WTC11 (cell line): Measurements from ENCODE around the gene SOCS7. TPM values are rescaled to one million over a fixed set of nuclear protein-coding genes. Genes with fewer than 3 reads are reported as not detected.

ENCODE experiments used
- ATAC-seq: fragments of 200-7000 bp; cut with Tn5 transposase; 2 replicates; pipeline ENCODE4 v1.10.0; 2021; ENCODE audit warnings: mild to moderate bottlenecking, moderate library complexity
- CTCF ChIA-PET: fragments of 300-600 bp; sonication (Branson Sonifier 250); formaldehyde crosslinking; loops from one replicate; lab custom pipeline; 2021; ENCODE audit warnings: antibody characterized with exemption; lab: Charles Lee
- POLR2A ChIA-PET: fragments of 350-600 bp; sonication (Branson Sonifier 250); formaldehyde crosslinking; loops from one replicate; lab custom pipeline; 2021; ENCODE audit warnings: antibody characterized with exemption; lab: Charles Lee
- DNase-seq: peaks from one replicate; pipeline ENCODE4 v3.0.0; 2021; ENCODE audit warnings: low spot score
- H3K27ac Mint-ChIP-seq: 2 replicates; pipeline ENCODE4 v1.8.0; 2021; ENCODE audit warnings: mixed read lengths
- H3K27me3 Mint-ChIP-seq: 2 replicates; pipeline ENCODE4 v1.8.0; 2021; ENCODE audit warnings: low read depth, mild to moderate bottlenecking, moderate library complexity, mixed read lengths
- H3K36me3 Mint-ChIP-seq: 2 replicates; pipeline ENCODE4 v1.8.0; 2021; ENCODE audit warnings: mixed read lengths
- H3K4me1 Mint-ChIP-seq: 2 replicates; pipeline ENCODE4 v1.8.0; 2022; ENCODE audit warnings: mixed read lengths
- H3K4me3 Mint-ChIP-seq: 2 replicates; pipeline ENCODE4 v1.8.0; 2021; ENCODE audit warnings: mild to moderate bottlenecking, moderate library complexity, mixed read lengths
- H3K9me3 Mint-ChIP-seq: 2 replicates; pipeline ENCODE4 v1.8.0; 2021; ENCODE audit warnings: mixed read lengths
- CBFB ChIP-seq: sonication (generic); formaldehyde crosslinking; IDR thresholded peaks from 2 replicates; pipeline ENCODE4 v1.8.1; 2022; ENCODE audit warnings: mild to moderate bottlenecking, low read depth, missing genetic modification reagents
- FOXJ3 ChIP-seq: sonication (generic); formaldehyde crosslinking; IDR thresholded peaks from 2 replicates; pipeline ENCODE4 v1.9.0; 2021; ENCODE audit warnings: missing genetic modification reagents, mild to moderate bottlenecking, borderline replicate concordance
- FOXK1 ChIP-seq: sonication (generic); formaldehyde crosslinking; IDR thresholded peaks from 2 replicates; pipeline ENCODE4 v1.8.0; 2022; ENCODE audit warnings: mild to moderate bottlenecking, moderate library complexity, missing genetic modification reagents
- SOX15 ChIP-seq: fragments of 250-450 bp; sonication (Bioruptor Pico); IDR thresholded peaks from 2 replicates; pipeline ENCODE4 v1.9.0; 2021; ENCODE audit warnings: mild to moderate bottlenecking
- TP53 ChIP-seq: sonication (generic); formaldehyde crosslinking; IDR thresholded peaks from 2 replicates; pipeline ENCODE4 v1.8.1; 2023; ENCODE audit warnings: mild to moderate bottlenecking, missing genetic modification reagents
- ZNF219 ChIP-seq: sonication (generic); formaldehyde crosslinking; IDR thresholded peaks from 2 replicates; pipeline ENCODE4 v1.8.0; 2023; ENCODE audit warnings: missing genetic modification reagents, mild to moderate bottlenecking, borderline replicate concordance
- ZNF263 ChIP-seq: sonication (generic); formaldehyde crosslinking; IDR thresholded peaks from 2 replicates; pipeline ENCODE4 v1.8.1; 2022; ENCODE audit warnings: low read depth, mild to moderate bottlenecking, moderate library complexity, missing genetic modification reagents
- ZNF671 ChIP-seq: fragments of 250-450 bp; sonication (Bioruptor Pico); IDR thresholded peaks from 2 replicates; pipeline ENCODE4 v1.8.0; 2021; ENCODE audit warnings: mild to moderate bottlenecking
- total RNA-seq: library from RNA; stranded (reverse); gene quantifications from 3 replicates; pipeline ENCODE4 v1.2.3, GENCODE V29; 2021
- TF ChIP-seq, protein P1 (sequence below): fragments of 250-450 bp; sonication (Bioruptor Pico); IDR thresholded peaks from 2 replicates; pipeline ENCODE4 v1.9.0; 2021; ENCODE audit warnings: mild to moderate bottlenecking, borderline replicate concordance
- TF ChIP-seq, protein P2 (sequence below): sonication (generic); formaldehyde crosslinking; IDR thresholded peaks from 2 replicates; pipeline ENCODE4 v1.8.0; 2022; ENCODE audit warnings: mild to moderate bottlenecking, missing genetic modification reagents
- TF ChIP-seq, protein P3 (sequence below): sonication (generic); formaldehyde crosslinking; IDR thresholded peaks from 2 replicates; pipeline ENCODE4 v1.8.1; 2022; ENCODE audit warnings: mild to moderate bottlenecking, missing genetic modification reagents, moderate library complexity, borderline replicate concordance
- TF ChIP-seq, protein P4 (sequence below): fragments of 250-450 bp; sonication (Bioruptor Pico); IDR thresholded peaks from 2 replicates; pipeline ENCODE4 v2.1.2; 2022; ENCODE audit warnings: mild to moderate bottlenecking, moderate library complexity
- TF ChIP-seq, protein P5 (sequence below): sonication (generic); formaldehyde crosslinking; IDR thresholded peaks from 2 replicates; pipeline ENCODE4 v1.8.0; 2023; ENCODE audit warnings: mild to moderate bottlenecking, missing genetic modification reagents
- TF ChIP-seq, protein P6 (sequence below): fragments of 250-450 bp; sonication (Bioruptor Pico); IDR thresholded peaks from 2 replicates; pipeline ENCODE4 v1.8.0; 2021; ENCODE audit warnings: mild to moderate bottlenecking
- TF ChIP-seq, protein P7 (sequence below): sonication (generic); formaldehyde crosslinking; IDR thresholded peaks from 2 replicates; pipeline ENCODE4 v1.8.0; 2022; ENCODE audit warnings: missing genetic modification reagents

SOCS7 gene
- total RNA-seq, 1 experiment from 2014 or later = 33.6 TPM

DNA sequence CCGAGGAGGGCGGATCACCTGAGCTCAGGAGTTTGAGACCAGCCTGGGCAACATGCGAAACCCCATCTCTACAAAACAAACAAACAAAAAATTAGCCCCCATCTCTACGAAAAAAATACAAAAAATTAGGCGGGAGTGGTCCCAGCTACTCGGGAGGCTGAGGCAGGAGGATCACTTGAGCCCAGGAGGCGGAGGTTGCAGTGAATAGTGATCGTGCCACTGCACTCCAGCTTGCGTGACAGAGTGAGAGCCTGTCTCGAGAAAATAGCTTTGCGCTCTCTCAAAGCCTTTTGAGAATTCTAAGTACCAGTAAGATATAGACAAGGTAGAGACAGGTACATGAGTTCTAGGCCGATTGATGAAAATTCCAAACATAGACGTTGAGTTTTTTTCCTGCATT, 2.0 kb downstream of the SOCS7 start (continued):
- TF ChIP-seq, protein P1, sequence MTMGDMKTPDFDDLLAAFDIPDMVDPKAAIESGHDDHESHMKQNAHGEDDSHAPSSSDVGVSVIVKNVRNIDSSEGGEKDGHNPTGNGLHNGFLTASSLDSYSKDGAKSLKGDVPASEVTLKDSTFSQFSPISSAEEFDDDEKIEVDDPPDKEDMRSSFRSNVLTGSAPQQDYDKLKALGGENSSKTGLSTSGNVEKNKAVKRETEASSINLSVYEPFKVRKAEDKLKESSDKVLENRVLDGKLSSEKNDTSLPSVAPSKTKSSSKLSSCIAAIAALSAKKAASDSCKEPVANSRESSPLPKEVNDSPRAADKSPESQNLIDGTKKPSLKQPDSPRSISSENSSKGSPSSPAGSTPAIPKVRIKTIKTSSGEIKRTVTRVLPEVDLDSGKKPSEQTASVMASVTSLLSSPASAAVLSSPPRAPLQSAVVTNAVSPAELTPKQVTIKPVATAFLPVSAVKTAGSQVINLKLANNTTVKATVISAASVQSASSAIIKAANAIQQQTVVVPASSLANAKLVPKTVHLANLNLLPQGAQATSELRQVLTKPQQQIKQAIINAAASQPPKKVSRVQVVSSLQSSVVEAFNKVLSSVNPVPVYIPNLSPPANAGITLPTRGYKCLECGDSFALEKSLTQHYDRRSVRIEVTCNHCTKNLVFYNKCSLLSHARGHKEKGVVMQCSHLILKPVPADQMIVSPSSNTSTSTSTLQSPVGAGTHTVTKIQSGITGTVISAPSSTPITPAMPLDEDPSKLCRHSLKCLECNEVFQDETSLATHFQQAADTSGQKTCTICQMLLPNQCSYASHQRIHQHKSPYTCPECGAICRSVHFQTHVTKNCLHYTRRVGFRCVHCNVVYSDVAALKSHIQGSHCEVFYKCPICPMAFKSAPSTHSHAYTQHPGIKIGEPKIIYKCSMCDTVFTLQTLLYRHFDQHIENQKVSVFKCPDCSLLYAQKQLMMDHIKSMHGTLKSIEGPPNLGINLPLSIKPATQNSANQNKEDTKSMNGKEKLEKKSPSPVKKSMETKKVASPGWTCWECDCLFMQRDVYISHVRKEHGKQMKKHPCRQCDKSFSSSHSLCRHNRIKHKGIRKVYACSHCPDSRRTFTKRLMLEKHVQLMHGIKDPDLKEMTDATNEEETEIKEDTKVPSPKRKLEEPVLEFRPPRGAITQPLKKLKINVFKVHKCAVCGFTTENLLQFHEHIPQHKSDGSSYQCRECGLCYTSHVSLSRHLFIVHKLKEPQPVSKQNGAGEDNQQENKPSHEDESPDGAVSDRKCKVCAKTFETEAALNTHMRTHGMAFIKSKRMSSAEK = no peak
- TF ChIP-seq, protein P2, sequence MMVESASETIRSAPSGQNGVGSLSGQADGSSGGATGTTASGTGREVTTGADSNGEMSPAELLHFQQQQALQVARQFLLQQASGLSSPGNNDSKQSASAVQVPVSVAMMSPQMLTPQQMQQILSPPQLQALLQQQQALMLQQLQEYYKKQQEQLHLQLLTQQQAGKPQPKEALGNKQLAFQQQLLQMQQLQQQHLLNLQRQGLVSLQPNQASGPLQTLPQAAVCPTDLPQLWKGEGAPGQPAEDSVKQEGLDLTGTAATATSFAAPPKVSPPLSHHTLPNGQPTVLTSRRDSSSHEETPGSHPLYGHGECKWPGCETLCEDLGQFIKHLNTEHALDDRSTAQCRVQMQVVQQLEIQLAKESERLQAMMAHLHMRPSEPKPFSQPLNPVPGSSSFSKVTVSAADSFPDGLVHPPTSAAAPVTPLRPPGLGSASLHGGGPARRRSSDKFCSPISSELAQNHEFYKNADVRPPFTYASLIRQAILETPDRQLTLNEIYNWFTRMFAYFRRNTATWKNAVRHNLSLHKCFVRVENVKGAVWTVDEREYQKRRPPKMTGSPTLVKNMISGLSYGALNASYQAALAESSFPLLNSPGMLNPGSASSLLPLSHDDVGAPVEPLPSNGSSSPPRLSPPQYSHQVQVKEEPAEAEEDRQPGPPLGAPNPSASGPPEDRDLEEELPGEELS (CRISPR knock-in tag) = no peak
- no peak for TF ChIP-seq SOX15
- TF ChIP-seq, protein P3, sequence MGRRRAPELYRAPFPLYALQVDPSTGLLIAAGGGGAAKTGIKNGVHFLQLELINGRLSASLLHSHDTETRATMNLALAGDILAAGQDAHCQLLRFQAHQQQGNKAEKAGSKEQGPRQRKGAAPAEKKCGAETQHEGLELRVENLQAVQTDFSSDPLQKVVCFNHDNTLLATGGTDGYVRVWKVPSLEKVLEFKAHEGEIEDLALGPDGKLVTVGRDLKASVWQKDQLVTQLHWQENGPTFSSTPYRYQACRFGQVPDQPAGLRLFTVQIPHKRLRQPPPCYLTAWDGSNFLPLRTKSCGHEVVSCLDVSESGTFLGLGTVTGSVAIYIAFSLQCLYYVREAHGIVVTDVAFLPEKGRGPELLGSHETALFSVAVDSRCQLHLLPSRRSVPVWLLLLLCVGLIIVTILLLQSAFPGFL = no peak
- TF ChIP-seq ZNF263 (CRISPR knock-in tag) = no peak
- TF ChIP-seq, all 79 proteins: peak for 0

DNA sequence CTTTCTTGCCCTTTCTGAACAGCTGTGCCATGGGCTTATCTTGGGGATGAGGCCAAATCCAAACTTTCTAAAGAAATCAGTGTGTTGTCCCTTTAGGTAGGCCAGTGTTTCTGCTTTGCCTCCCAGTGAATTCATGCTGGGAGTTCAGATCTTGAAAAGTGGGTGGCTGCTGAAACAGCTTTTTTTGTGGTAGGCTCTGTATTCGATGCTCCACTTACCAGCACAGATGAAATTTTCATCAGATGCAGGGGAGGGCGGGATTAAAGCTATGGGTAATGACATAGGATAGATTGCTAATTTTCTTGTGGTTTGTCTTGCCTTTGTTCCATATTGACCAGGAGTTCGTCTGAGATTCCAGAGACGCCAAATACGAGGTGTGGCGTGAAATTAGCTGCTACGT, 2.8 kb downstream of the SOCS7 start:
- Mint-ChIP-seq H3K4me1 (peaks cover 66% of the 10 kb centered on the region), H3K27ac (no peak overlapping the region)
- POLR2A ChIA-PET = interaction anchor here (1.4 kb wide), 1 partner anchor 60 kb away, joined by 3 read pairs; no protein-coding TSS in a partner anchor

DNA sequence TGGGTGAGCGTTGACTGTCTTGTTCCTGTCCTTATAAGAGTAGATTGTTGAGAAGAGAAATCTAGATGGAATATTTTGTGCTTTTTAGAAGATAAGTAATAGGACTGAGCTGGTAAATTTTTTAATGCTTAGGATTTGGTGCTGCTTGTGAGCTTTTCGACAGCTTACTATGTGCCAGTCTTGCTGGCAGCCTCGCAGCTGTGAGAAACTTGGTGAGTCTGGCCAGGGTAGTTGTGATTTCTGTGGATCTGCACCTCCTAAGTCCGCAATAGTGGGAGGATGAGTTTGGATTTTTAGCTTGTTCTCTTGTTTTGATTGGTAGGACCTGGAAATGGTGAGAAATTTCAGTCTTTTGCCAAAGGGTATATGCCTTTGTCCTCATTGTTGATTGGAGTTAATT, 3.6 kb downstream of the SOCS7 start:
- no peak overlapping the region for H3K4me3 Mint-ChIP-seq
- no peaks in the 10 kb centered on the region for H3K9me3 Mint-ChIP-seq
- no peak for ATAC-seq
- peak overlapping the region; percentile 37; the same call in 1 of the 2 replicates for H3K27ac Mint-ChIP-seq
- H3K4me1 Mint-ChIP-seq = peaks cover 59% of the 10 kb centered on the region
- ChIA-PET CTCF (interaction anchor here (0.9 to 4.7 kb wide), 10 partner anchors 17 to 203 kb away, joined by 4 to 51 read pairs (median 6); no protein-coding TSS in a partner anchor), POLR2A (interaction anchor here (1.4 kb wide), 1 partner anchor 59 kb away, joined by 3 read pairs; no protein-coding TSS in a partner anchor)
- no peaks in the 10 kb centered on the region; the same call in 1 of the 2 replicates for H3K27me3 Mint-ChIP-seq
- DNase-seq = no peak
- H3K36me3 Mint-ChIP-seq = no peaks in the 10 kb centered on the region
- TF ChIP-seq FOXJ3 = no peak
- no peak for TF ChIP-seq FOXK1 (CRISPR knock-in tag)
- TF ChIP-seq ZNF219 = no peak
- TF ChIP-seq ZNF671 (CRISPR knock-in tag) = no peak
- TF ChIP-seq, protein P4, sequence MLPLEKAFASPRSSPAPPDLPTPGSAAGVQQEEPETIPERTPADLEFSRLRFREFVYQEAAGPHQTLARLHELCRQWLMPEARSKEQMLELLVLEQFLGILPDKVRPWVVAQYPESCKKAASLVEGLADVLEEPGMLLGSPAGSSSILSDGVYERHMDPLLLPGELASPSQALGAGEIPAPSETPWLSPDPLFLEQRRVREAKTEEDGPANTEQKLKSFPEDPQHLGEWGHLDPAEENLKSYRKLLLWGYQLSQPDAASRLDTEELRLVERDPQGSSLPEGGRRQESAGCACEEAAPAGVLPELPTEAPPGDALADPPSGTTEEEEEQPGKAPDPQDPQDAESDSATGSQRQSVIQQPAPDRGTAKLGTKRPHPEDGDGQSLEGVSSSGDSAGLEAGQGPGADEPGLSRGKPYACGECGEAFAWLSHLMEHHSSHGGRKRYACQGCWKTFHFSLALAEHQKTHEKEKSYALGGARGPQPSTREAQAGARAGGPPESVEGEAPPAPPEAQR (CRISPR knock-in tag) = no peak
- TF ChIP-seq, protein P5, sequence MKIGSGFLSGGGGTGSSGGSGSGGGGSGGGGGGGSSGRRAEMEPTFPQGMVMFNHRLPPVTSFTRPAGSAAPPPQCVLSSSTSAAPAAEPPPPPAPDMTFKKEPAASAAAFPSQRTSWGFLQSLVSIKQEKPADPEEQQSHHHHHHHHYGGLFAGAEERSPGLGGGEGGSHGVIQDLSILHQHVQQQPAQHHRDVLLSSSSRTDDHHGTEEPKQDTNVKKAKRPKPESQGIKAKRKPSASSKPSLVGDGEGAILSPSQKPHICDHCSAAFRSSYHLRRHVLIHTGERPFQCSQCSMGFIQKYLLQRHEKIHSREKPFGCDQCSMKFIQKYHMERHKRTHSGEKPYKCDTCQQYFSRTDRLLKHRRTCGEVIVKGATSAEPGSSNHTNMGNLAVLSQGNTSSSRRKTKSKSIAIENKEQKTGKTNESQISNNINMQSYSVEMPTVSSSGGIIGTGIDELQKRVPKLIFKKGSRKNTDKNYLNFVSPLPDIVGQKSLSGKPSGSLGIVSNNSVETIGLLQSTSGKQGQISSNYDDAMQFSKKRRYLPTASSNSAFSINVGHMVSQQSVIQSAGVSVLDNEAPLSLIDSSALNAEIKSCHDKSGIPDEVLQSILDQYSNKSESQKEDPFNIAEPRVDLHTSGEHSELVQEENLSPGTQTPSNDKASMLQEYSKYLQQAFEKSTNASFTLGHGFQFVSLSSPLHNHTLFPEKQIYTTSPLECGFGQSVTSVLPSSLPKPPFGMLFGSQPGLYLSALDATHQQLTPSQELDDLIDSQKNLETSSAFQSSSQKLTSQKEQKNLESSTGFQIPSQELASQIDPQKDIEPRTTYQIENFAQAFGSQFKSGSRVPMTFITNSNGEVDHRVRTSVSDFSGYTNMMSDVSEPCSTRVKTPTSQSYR = no peak
- no peak for TF ChIP-seq TP53 (CRISPR knock-in tag)
- TF ChIP-seq CBFB = no peak
- TF ChIP-seq, protein P6, sequence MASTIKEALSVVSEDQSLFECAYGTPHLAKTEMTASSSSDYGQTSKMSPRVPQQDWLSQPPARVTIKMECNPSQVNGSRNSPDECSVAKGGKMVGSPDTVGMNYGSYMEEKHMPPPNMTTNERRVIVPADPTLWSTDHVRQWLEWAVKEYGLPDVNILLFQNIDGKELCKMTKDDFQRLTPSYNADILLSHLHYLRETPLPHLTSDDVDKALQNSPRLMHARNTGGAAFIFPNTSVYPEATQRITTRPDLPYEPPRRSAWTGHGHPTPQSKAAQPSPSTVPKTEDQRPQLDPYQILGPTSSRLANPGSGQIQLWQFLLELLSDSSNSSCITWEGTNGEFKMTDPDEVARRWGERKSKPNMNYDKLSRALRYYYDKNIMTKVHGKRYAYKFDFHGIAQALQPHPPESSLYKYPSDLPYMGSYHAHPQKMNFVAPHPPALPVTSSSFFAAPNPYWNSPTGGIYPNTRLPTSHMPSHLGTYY (CRISPR knock-in tag) = no peak
- TF ChIP-seq, protein P7, sequence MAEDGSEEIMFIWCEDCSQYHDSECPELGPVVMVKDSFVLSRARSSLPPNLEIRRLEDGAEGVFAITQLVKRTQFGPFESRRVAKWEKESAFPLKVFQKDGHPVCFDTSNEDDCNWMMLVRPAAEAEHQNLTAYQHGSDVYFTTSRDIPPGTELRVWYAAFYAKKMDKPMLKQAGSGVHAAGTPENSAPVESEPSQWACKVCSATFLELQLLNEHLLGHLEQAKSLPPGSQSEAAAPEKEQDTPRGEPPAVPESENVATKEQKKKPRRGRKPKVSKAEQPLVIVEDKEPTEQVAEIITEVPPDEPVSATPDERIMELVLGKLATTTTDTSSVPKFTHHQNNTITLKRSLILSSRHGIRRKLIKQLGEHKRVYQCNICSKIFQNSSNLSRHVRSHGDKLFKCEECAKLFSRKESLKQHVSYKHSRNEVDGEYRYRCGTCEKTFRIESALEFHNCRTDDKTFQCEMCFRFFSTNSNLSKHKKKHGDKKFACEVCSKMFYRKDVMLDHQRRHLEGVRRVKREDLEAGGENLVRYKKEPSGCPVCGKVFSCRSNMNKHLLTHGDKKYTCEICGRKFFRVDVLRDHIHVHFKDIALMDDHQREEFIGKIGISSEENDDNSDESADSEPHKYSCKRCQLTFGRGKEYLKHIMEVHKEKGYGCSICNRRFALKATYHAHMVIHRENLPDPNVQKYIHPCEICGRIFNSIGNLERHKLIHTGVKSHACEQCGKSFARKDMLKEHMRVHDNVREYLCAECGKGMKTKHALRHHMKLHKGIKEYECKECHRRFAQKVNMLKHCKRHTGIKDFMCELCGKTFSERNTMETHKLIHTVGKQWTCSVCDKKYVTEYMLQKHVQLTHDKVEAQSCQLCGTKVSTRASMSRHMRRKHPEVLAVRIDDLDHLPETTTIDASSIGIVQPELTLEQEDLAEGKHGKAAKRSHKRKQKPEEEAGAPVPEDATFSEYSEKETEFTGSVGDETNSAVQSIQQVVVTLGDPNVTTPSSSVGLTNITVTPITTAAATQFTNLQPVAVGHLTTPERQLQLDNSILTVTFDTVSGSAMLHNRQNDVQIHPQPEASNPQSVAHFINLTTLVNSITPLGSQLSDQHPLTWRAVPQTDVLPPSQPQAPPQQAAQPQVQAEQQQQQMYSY (CRISPR knock-in tag) = no peak

More for the DNA sequence above, 2.8 kb downstream of the SOCS7 start:
- CTCF ChIA-PET = interaction anchor here (0.9 to 4.7 kb wide), 10 partner anchors 16 to 204 kb away, joined by 3 to 51 read pairs (median 6); no protein-coding TSS in a partner anchor
- no peak for TF ChIP-seq TP53 (CRISPR knock-in tag)
- TF ChIP-seq, all 79 proteins: peak for 0
- Mint-ChIP-seq H3K9me3 (no peaks in the 10 kb centered on the region), H3K36me3 (no peaks in the 10 kb centered on the region), H3K4me3 (peak overlapping the region; percentile 76), H3K27me3 (no peaks in the 10 kb centered on the region; the same call in 1 of the 2 replicates)
- ATAC-seq = no peak
- no peak for DNase-seq
